ENCODE results near the gene FAM3A. TPM values are rescaled to one million over a fixed set of nuclear protein-coding genes. Genes with fewer than 3 reads are reported as not detected.
A peak's percentile ranks its signal among the peaks of the same experiment; 100 is the strongest.

Gene FAM3A
- polyA plus RNA-seq, 1 donor from 2014 or later: 19.5 TPM

GRCh38 chrX:154545673-154546274 is 29.7 kb upstream of the FAM3A start:
- Histone ChIP-seq H3K9me2 (ENCODE audit: insufficient read depth, low read length) (no peaks in the 10 kb centered on the region), H4K20me1 (ENCODE audit: insufficient read depth) (no peaks in the 10 kb centered on the region), H3K36me3 (ENCODE audit: insufficient read depth, low read length) (no peaks in the 10 kb centered on the region), H3K4me3 (ENCODE audit: low read length) (peak overlapping the region; percentile 81), H3K9ac (ENCODE audit: low read length) (peak overlapping the region; percentile 85), H3K27ac (ENCODE audit: low read length) (no peak overlapping the region), H3K79me2 (replicated peaks; ENCODE audit: insufficient read depth, low read length) (peaks cover 10% of the 10 kb centered on the region), H3K9me3 (ENCODE audit: low read length) (no peaks in the 10 kb centered on the region), H2AFZ (ENCODE audit: low read depth, low read length) (no peak overlapping the region), H3F3A (ENCODE audit: insufficient read depth, low read length, poor library complexity, severe bottlenecking) (no peaks in the 10 kb centered on the region), H3K27me3 (ENCODE audit: insufficient read depth, low read depth, low read length) (no peaks in the 10 kb centered on the region), H3K4me2 (ENCODE audit: low read length) (peak overlapping the region; percentile 55)
- no peak for TF ChIP-seq CTCF (IDR thresholded peaks at IDR 0.05; ENCODE audit: poor library complexity, severe bottlenecking)
- no peak for TF ChIP-seq EZH2 (IDR thresholded peaks at IDR 0.05; ENCODE audit: borderline replicate concordance, insufficient read depth, low read length, poor library complexity, severe bottlenecking)
- TF ChIP-seq EP300 (conservative IDR thresholded peaks at IDR 0.05; ENCODE audit: poor library complexity, severe bottlenecking): no peak
- TF ChIP-seq SMC3 (conservative IDR thresholded peaks at IDR 0.05; ENCODE audit: poor library complexity): no peak
- TF ChIP-seq TAF1 (IDR thresholded peaks at IDR 0.05; ENCODE audit: low read depth): no peak
- no peak for TF ChIP-seq REST (IDR thresholded peaks at IDR 0.05; ENCODE audit: borderline replicate concordance)
- no peak for TF ChIP-seq MXI1 (conservative IDR thresholded peaks at IDR 0.05; ENCODE audit: poor library complexity, severe bottlenecking)
- TF ChIP-seq POLR2AphosphoS5 (IDR thresholded peaks at IDR 0.05): no peak
- TF ChIP-seq RAD21 (conservative IDR thresholded peaks at IDR 0.05): no peak

GRCh38 chrX:154542723-154543424 is 26.8 kb upstream of the FAM3A start:
- Histone ChIP-seq H3K4me3 (ENCODE audit: low read length) (no peak overlapping the region), H3K79me2 (replicated peaks; ENCODE audit: insufficient read depth, low read length) (no peaks in the 10 kb centered on the region), H3K27ac (ENCODE audit: low read length) (no peak overlapping the region), H3K4me2 (ENCODE audit: low read length) (no peak overlapping the region), H3K9ac (ENCODE audit: low read length) (no peak overlapping the region), H3K9me3 (ENCODE audit: low read length) (no peaks in the 10 kb centered on the region), H3F3A (ENCODE audit: insufficient read depth, low read length, poor library complexity, severe bottlenecking) (no peaks in the 10 kb centered on the region), H3K9me2 (ENCODE audit: insufficient read depth, low read length) (no peaks in the 10 kb centered on the region), H3K36me3 (ENCODE audit: insufficient read depth, low read length) (no peaks in the 10 kb centered on the region), H2AFZ (ENCODE audit: low read depth, low read length) (no peak overlapping the region), H4K20me1 (ENCODE audit: insufficient read depth) (no peaks in the 10 kb centered on the region), H3K27me3 (ENCODE audit: insufficient read depth, low read depth, low read length) (no peaks in the 10 kb centered on the region)
- TF ChIP-seq EZH2 (IDR thresholded peaks at IDR 0.05; ENCODE audit: borderline replicate concordance, insufficient read depth, low read length, poor library complexity, severe bottlenecking) (no peak), TAF1 (IDR thresholded peaks at IDR 0.05; ENCODE audit: low read depth) (no peak)

Data from neural cell (in vitro differentiated cells).